Liver (tissue), 9 donors: ENCODE measurements around the gene LRMDA. TPM values are rescaled to one million over a fixed set of nuclear protein-coding genes. Genes with fewer than 3 reads are reported as not detected.

Experiments
- DNase-seq: peaks from one replicate; pipeline ENCODE4 v3.0.0-alpha.2; 2017; ENCODE audit warnings: low spot score
- H3K27ac ChIP-seq, 2 donors: one replicate each; pipeline ENCODE4 v1.7.0; 2013; ENCODE audit warnings: inconsistent platforms in 2 of 2, low read length in 2 of 2, control low read depth in 1 of 2, low read depth in 1 of 2, mild to moderate bottlenecking in 1 of 2
- H3K27me3 ChIP-seq, 4 donors: one replicate each; pipeline versions ENCODE4 v1.6.1 to v1.7.0; 2013; ENCODE audit warnings: low read length in 3 of 4, inconsistent platforms in 1 of 4, mild to moderate bottlenecking in 1 of 4, moderate library complexity in 1 of 4; ENCODE audit not compliant: control insufficient read depth in 4 of 4, insufficient read depth in 4 of 4
- H3K36me3 ChIP-seq, 4 donors: one replicate each; pipeline versions ENCODE4 v1.6.1 to v1.7.0; 2013; ENCODE audit warnings: low read length in 3 of 4, mild to moderate bottlenecking in 3 of 4, low read depth in 1 of 4, moderate library complexity in 1 of 4; ENCODE audit not compliant: control insufficient read depth in 4 of 4, insufficient read depth in 3 of 4
- H3K4me1 ChIP-seq, 4 donors: one replicate each; pipeline versions ENCODE4 v1.6.1 to v1.7.0; 2013; ENCODE audit warnings: low read length in 3 of 4, mild to moderate bottlenecking in 3 of 4, moderate library complexity in 1 of 4; ENCODE audit not compliant: control insufficient read depth in 4 of 4, insufficient read depth in 4 of 4
- H3K4me3 ChIP-seq, 3 donors: one replicate each; pipeline versions ENCODE4 v1.6.1 to v1.7.0; 2013; ENCODE audit warnings: low read length in 3 of 3, control low read depth in 1 of 3, low read depth in 1 of 3, mild to moderate bottlenecking in 1 of 3
- H3K9ac ChIP-seq, 2 donors: one replicate each; pipeline ENCODE4 v1.7.0; 2013; ENCODE audit warnings: low read length in 2 of 2, mild to moderate bottlenecking in 2 of 2, moderate library complexity in 2 of 2, control low read depth in 1 of 2, low read depth in 1 of 2
- H3K9me3 ChIP-seq, 4 donors: one replicate each; pipeline versions ENCODE4 v1.6.1 to v1.7.0; 2013; ENCODE audit warnings: low read length in 3 of 4; ENCODE audit not compliant: control insufficient read depth in 4 of 4
- ATF3 ChIP-seq: IDR thresholded peaks from 2 replicates; pipeline ENCODE4 v1.6.1; 2016; ENCODE audit warnings: antibody characterized with exemption
- CTCF ChIP-seq: fragments of 150-350 bp; IDR thresholded peaks from 2 replicates; pipeline ENCODE4 v1.5.1; 2017; ENCODE audit warnings: improper control_type of control experiment, low read depth, low read length; ENCODE audit not compliant: missing input control
- EGR1 ChIP-seq, 2 donors: IDR thresholded peaks; 2 replicates each; pipeline ENCODE4 v1.6.1; 2016 to 2018; ENCODE audit warnings: antibody characterized with exemption in 2 of 2, low read depth in 2 of 2
- FOXA1 ChIP-seq: IDR thresholded peaks from 2 replicates; pipeline ENCODE4 v1.6.1; 2016; ENCODE audit warnings: antibody characterized with exemption
- FOXA2 ChIP-seq: IDR thresholded peaks from 2 replicates; pipeline ENCODE4 v1.6.1; 2016; ENCODE audit warnings: antibody characterized with exemption
- GABPA ChIP-seq, 2 donors: IDR thresholded peaks in 1 of 2; conservative IDR thresholded peaks in 1 of 2; 2 replicates each; pipeline ENCODE4 v1.6.1; 2016; ENCODE audit warnings: antibody characterized with exemption in 2 of 2, mild to moderate bottlenecking in 1 of 2, moderate library complexity in 1 of 2
- HNF4A ChIP-seq, 2 donors: conservative IDR thresholded peaks; 2 replicates each; pipeline ENCODE4 v1.6.1; 2016; ENCODE audit warnings: antibody characterized with exemption in 2 of 2, mild to moderate bottlenecking in 2 of 2
- HNF4G ChIP-seq: IDR thresholded peaks from 2 replicates; pipeline ENCODE4 v1.6.1; 2016; ENCODE audit warnings: antibody characterized with exemption
- JUND ChIP-seq, 2 donors: IDR thresholded peaks; 2 replicates each; pipeline ENCODE4 v1.6.1; 2016; ENCODE audit warnings: antibody characterized with exemption in 2 of 2
- NR2F2 ChIP-seq: IDR thresholded peaks from 2 replicates; pipeline ENCODE4 v1.6.1; 2016; ENCODE audit warnings: antibody characterized with exemption
- RAD21 ChIP-seq, 2 donors: IDR thresholded peaks; 2 replicates each; pipeline ENCODE4 v1.6.1; 2016; ENCODE audit warnings: antibody characterized with exemption in 2 of 2, mild to moderate bottlenecking in 2 of 2
- REST ChIP-seq: IDR thresholded peaks from 2 replicates; pipeline ENCODE4 v1.6.1; 2016; ENCODE audit warnings: antibody characterized with exemption, mild to moderate bottlenecking
- RXRA ChIP-seq, 2 donors: IDR thresholded peaks; 2 replicates each; pipeline ENCODE4 v1.6.1; 2017 to 2018; ENCODE audit warnings: antibody characterized with exemption in 2 of 2, mild to moderate bottlenecking in 1 of 2
- SP1 ChIP-seq: IDR thresholded peaks from 2 replicates; pipeline ENCODE4 v1.6.1; 2018; ENCODE audit warnings: antibody characterized with exemption, mild to moderate bottlenecking
- TAF1 ChIP-seq: conservative IDR thresholded peaks from 2 replicates; pipeline ENCODE4 v1.6.1; 2016; ENCODE audit warnings: antibody characterized with exemption, mild to moderate bottlenecking
- YY1 ChIP-seq: IDR thresholded peaks from 2 replicates; pipeline ENCODE4 v1.6.1; 2016; ENCODE audit warnings: antibody characterized with exemption, mild to moderate bottlenecking
- ZBTB33 ChIP-seq: IDR thresholded peaks from 2 replicates; pipeline ENCODE4 v1.6.1; 2016; ENCODE audit warnings: antibody characterized with exemption
- WGBS: extraction: QIAGEN DNeasy Blood & Tissue Kit; methylation state at CpG from one replicate; pipeline ENCODE4 v1.1.7; 2013; 5-methylcytosine and 5-hydroxymethylcytosine counted together
- polyA plus RNA-seq, 2 donors: library from polyadenylated mRNA; stranded (reverse) in 1 of 2; unstranded in 1 of 2; fragments of 200-250 nt in 1 of 2; fragments of >200 nt in 1 of 2; fragmentation: Nextera tagmentation in 1 of 2; extraction: Ambion mirVana in 1 of 2; gene quantifications; one replicate each; pipeline versions ENCODE4 v1.2.1 to v1.2.3, GENCODE V29; 2013 to 2015
- total RNA-seq, 2 donors: library from RNA; depleted of rRNA; stranded (reverse); fragments of >200 nt; gene quantifications; one replicate each; pipeline ENCODE4 v1.2.3, GENCODE V29; 2014
- TF ChIP-seq, protein P1 (sequence below): IDR thresholded peaks from 2 replicates; pipeline ENCODE4 v1.6.1; 2016; ENCODE audit warnings: antibody characterized with exemption
- donor health status: healthy.
- donor health status: healthy.
- donor health status: healthy.
- donor health status: healthy.
- donor health status: healthy.

LRMDA gene
- total and polyA plus RNA-seq, 4 donors = 7.9 to 15.8 (median 11.3) TPM

DNA sequence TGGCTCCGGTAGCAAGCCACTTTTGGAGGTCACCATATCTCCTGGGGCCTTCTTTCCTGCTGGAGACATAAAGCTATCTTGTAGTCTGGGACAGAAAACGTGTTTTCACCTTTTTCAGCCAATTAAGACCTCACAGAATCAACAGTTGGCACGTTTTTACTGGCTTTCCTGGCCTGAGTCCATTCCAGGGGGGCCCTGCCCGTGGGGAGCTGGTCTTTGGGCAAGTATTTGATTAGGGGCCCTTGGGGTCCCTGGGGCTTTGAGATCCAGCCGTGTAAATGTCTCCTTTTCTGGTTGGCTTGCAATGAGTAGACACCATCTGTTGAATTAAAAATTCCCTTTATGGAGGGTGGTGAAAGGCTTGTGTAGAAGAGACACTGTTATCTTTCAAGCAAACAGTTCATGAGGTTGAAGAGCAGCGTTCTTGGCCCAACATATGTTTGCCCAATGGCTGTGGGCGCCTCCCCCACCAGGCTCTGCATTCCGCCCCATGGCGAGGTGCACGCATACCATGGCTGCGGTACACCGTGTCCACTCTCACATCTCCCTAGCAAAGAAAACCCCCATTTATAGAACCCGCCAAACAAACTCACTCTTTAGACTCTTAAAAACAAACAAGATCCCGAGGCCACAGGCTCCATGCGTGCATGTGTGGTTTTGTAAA is 593.2 kb downstream of the LRMDA start:
- no peaks in the 10 kb centered on the region for H3K36me3 ChIP-seq
- no peak for DNase-seq
- H3K9ac ChIP-seq = no peak overlapping the region
- H3K4me3 ChIP-seq = no peak overlapping the region
- no peaks in the 10 kb centered on the region for H3K27me3 ChIP-seq
- no peaks in the 10 kb centered on the region for H3K9me3 ChIP-seq
- peak; percentile 52 for TF ChIP-seq FOXA1
- no peak for TF ChIP-seq NR2F2
- no peak for TF ChIP-seq GABPA (IDR thresholded peaks at IDR 0.05 in 1 of 2, conservative IDR thresholded peaks at IDR 0.05 in 1 of 2)
- TF ChIP-seq REST = peak; percentile 16
- TF ChIP-seq JUND (IDR thresholded peaks at IDR 0.05) = peak; percentile 13 to 83
- no peak for TF ChIP-seq TAF1
- peak; percentile 19 for TF ChIP-seq ATF3
- peak; percentile 66 for TF ChIP-seq FOXA2
- peak; percentile 80 for TF ChIP-seq ZBTB33
- peak; percentile 81 to 93 for TF ChIP-seq RXRA (IDR thresholded peaks at IDR 0.05)
- no peak for TF ChIP-seq CTCF
- TF ChIP-seq EGR1 (IDR thresholded peaks at IDR 0.05; ENCODE audit: low read depth in 2 of 2) = peak in 1 of 2 donors; percentile 59
- peak; percentile 81 to 91 for TF ChIP-seq HNF4A (conservative IDR thresholded peaks at IDR 0.05)
- TF ChIP-seq SP1 = peak; percentile 91
- TF ChIP-seq RAD21 (IDR thresholded peaks at IDR 0.05) = peak; percentile 41 to 50
- peak; percentile 63 for TF ChIP-seq HNF4G
- TF ChIP-seq, protein P1, sequence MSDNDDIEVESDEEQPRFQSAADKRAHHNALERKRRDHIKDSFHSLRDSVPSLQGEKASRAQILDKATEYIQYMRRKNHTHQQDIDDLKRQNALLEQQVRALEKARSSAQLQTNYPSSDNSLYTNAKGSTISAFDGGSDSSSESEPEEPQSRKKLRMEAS = peak; percentile 67
- TF ChIP-seq YY1 = peak; percentile 95
- peak overlapping the region; percentile 79 to 82 for H3K27ac ChIP-seq
- WGBS = 48% methylated on average over 15 of the region's 15 CpGs
- H3K4me1 ChIP-seq = peaks cover 8 to 25% (median 16%) of the 10 kb centered on the region in 4 donors
